Stimulated activated CD8-positive, alpha-beta memory T cell treated with anti-CD3 and anti-CD28 coated beads, Interleukin-12 subunit alpha, Interleukin-12 subunit beta, amount 100 ng/mL, for 24 hours (primary cell): ENCODE measurements around the gene TCEANC.
A peak's percentile ranks its signal among the peaks of the same experiment; 100 is the strongest.
"Not testable (repeated sequence)": the region's sequence is repeated elsewhere in the genome, so short reads cannot be mapped to it uniquely, and the experiment has no call there.

ENCODE experiments used
- DNase-seq: peaks from one replicate; pipeline ENCODE4 v3.0.0-alpha.2; 2020; ENCODE audit errors: extremely low read depth

Gene TCEANC

GRCh38 chrX:13652850-13653693 lies at the start of gene TCEANC:
TCEANC (plus strand) TSS chrX:13653141; CDS start chrX:13662509, 9,368 bp downstream.
- DNase-seq, result peak; percentile 73

GRCh38 chrX:13605611-13606010 lies 47.3 kb upstream of the TCEANC start:
- DNase-seq, result no peak

- no peak for DNase-seq
Observed at GRCh38 chrX:13607331-13607995, 45.5 kb upstream of the TCEANC start.

GRCh38 chrX:13607996-13608365 lies 45.0 kb upstream of the TCEANC start:
- no peak for DNase-seq

- no peak for DNase-seq
Observed at GRCh38 chrX:13614154-13614553, 38.8 kb upstream of the TCEANC start.

GRCh38 chrX:13620207-13620606 lies 32.7 kb upstream of the TCEANC start:
- DNase-seq, result no peak

- DNase-seq, result no peak
Observed at GRCh38 chrX:13622401-13622964, 30.5 kb upstream of the TCEANC start.

- DNase-seq, result no peak
Observed at GRCh38 chrX:13627306-13627705, 25.6 kb upstream of the TCEANC start.

- DNase-seq, result not testable (repeated sequence)
Observed at GRCh38 chrX:13637224-13637623, 15.7 kb upstream of the TCEANC start.

- no peak for DNase-seq
Observed at GRCh38 chrX:13638021-13638420, 14.9 kb upstream of the TCEANC start.

- DNase-seq, result no peak
Observed at GRCh38 chrX:13638826-13639225, 14.1 kb upstream of the TCEANC start.

GRCh38 chrX:13641684-13642083 lies 11.3 kb upstream of the TCEANC start:
- not testable (repeated sequence) for DNase-seq

- no peak for DNase-seq
Observed at GRCh38 chrX:13645464-13646153, 7.3 kb upstream of the TCEANC start.

- DNase-seq, result no peak
Observed at GRCh38 chrX:13646154-13646549, 6.8 kb upstream of the TCEANC start.

- DNase-seq, result peak; percentile 14
Observed at GRCh38 chrX:13647709-13648212, 5.2 kb upstream of the TCEANC start.

- DNase-seq, result not testable (repeated sequence)
Observed at GRCh38 chrX:13648336-13648735, 4.6 kb upstream of the TCEANC start.

GRCh38 chrX:13649838-13650237 lies 3.1 kb upstream of the TCEANC start:
- no peak for DNase-seq

- no peak for DNase-seq
Observed at GRCh38 chrX:13650318-13650717, 2.6 kb upstream of the TCEANC start.

GRCh38 chrX:13651150-13651549 lies 1.8 kb upstream of the TCEANC start:
- no peak for DNase-seq

GRCh38 chrX:13652287-13652793 lies 601 bp upstream of the TCEANC start:
- no peak for DNase-seq

- no peak for DNase-seq
Observed at GRCh38 chrX:13654116-13654515, 1.2 kb downstream of the TCEANC start.

- no peak for DNase-seq
Observed at GRCh38 chrX:13655674-13656073, 2.7 kb downstream of the TCEANC start.
